A673 (cell line): Measurements from ENCODE around the gene NSL1. TPM values are rescaled to one million over a fixed set of nuclear protein-coding genes. Genes with fewer than 3 reads are reported as not detected.

Experiments
- BruUV-seq: library from RNA; stranded (reverse); fragments of 400-500 nt; replicated peaks from 2 replicates; lab custom pipeline; 2021; lab: Mats Ljungman, UMichigan
- CTCF ChIA-PET: fragments of 300-600 bp; sonication (Branson Sonifier 250); formaldehyde crosslinking; loops from one replicate; lab custom pipeline; 2022; ENCODE audit warnings: antibody characterized with exemption; lab: Charles Lee
- POLR2A ChIA-PET: fragments of 300-600 bp; sonication (Branson Sonifier 250); formaldehyde crosslinking; loops from one replicate; lab custom pipeline; 2022; ENCODE audit warnings: antibody characterized with exemption; ENCODE audit not compliant: low non-redundant PET; lab: Charles Lee
- DNase-seq: peaks from one replicate; pipeline ENCODE4 v3.0.0-alpha.2; 2015; ENCODE audit warnings: low spot score
- H3K27ac ChIP-seq: fragments of 200-600 bp; sonication (generic); 2 replicates; pipeline ENCODE4 v1.5.1; 2016; ENCODE audit warnings: mixed run types, low read depth, mild to moderate bottlenecking, mixed read lengths, antibody characterized with exemption, low read length; ENCODE audit not compliant: poor library complexity, severe bottlenecking
- H3K27me3 ChIP-seq: fragments of 200-600 bp; sonication (generic); replicated peaks from 2 replicates; pipeline ENCODE4 v1.6.1; 2017; ENCODE audit warnings: mixed run types, low read depth, mild to moderate bottlenecking, mixed read lengths, antibody characterized with exemption, low read length; ENCODE audit not compliant: insufficient read depth, poor library complexity
- H3K36me3 ChIP-seq: fragments of 200-600 bp; sonication (generic); 2 replicates; pipeline ENCODE4 v1.6.1; 2016; ENCODE audit warnings: mixed run types, mild to moderate bottlenecking, mixed read lengths, antibody characterized with exemption, low read length; ENCODE audit not compliant: insufficient read depth, poor library complexity, severe bottlenecking
- H3K4me1 ChIP-seq: fragments of 200-600 bp; sonication (generic); 2 replicates; pipeline ENCODE4 v1.6.1; 2017; ENCODE audit warnings: mixed run types, mild to moderate bottlenecking, mixed read lengths, antibody characterized with exemption, low read length; ENCODE audit not compliant: insufficient read depth, poor library complexity, severe bottlenecking
- H3K4me3 ChIP-seq: fragments of 200-600 bp; sonication (generic); 2 replicates; pipeline ENCODE4 v1.5.1; 2016; ENCODE audit warnings: low read depth, mixed run types, mild to moderate bottlenecking, mixed read lengths, low read length; ENCODE audit not compliant: poor library complexity, severe bottlenecking
- H3K9me3 ChIP-seq: fragments of 200-600 bp; sonication (generic); 2 replicates; pipeline ENCODE4 v1.6.1; 2016; ENCODE audit warnings: mixed run types, low read depth, mild to moderate bottlenecking, mixed read lengths, antibody characterized with exemption, low read length; ENCODE audit not compliant: poor library complexity, severe bottlenecking
- CTCF ChIP-seq: fragments of 300-800, 200-600 bp; sonication (generic); conservative IDR thresholded peaks from 2 replicates; pipeline ENCODE4 v1.5.1; 2017; ENCODE audit warnings: low read depth, mild to moderate bottlenecking, antibody characterized with exemption, low read length, moderate library complexity, mixed read lengths
- EZH2 ChIP-seq: fragments of 200-600 bp; sonication (generic); IDR thresholded peaks from 2 replicates; pipeline ENCODE4 v1.6.1; 2017; ENCODE audit warnings: borderline replicate concordance, low read depth, mild to moderate bottlenecking, mixed read lengths, antibody characterized with exemption, low read length; ENCODE audit not compliant: poor library complexity, severe bottlenecking
- intact Hi-C: fragments of 100-400 bp; cut with micrococcal nuclease; formaldehyde crosslinking; loops from one replicate; pipeline ENCODE4 v1.10.0; 2022; ENCODE audit not compliant: unreplicated experiment
- total RNA-seq: library from RNA; stranded (reverse); gene quantifications from 2 replicates; pipeline ENCODE4 v1.2.3, GENCODE V29; 2021

Gene NSL1
- total RNA-seq, 1 experiment from 2014 or later = 48.5 TPM

GRCh38 chr1:212743901-212744475 is 47.6 kb downstream of the NSL1 start:
- no peaks in the 10 kb centered on the region for H3K9me3 ChIP-seq
- no peaks in the 10 kb centered on the region for H3K36me3 ChIP-seq
- H3K27me3 ChIP-seq = no peaks in the 10 kb centered on the region
- intact Hi-C loops = no loop called here
- TF ChIP-seq EZH2 = no peak
- TF ChIP-seq CTCF = no peak
- DNase-seq = no peak
- no peaks in the 10 kb centered on the region for H3K4me1 ChIP-seq
- BruUV-seq = no TSS peak
- ChIA-PET POLR2A (no interaction called here), CTCF (interaction anchor here (0.6 kb wide), 1 partner anchor 33 kb away, joined by 6 read pairs; no protein-coding TSS in a partner anchor)
- H3K4me3 ChIP-seq = no peak overlapping the region
- no peak overlapping the region for H3K27ac ChIP-seq

DNA sequence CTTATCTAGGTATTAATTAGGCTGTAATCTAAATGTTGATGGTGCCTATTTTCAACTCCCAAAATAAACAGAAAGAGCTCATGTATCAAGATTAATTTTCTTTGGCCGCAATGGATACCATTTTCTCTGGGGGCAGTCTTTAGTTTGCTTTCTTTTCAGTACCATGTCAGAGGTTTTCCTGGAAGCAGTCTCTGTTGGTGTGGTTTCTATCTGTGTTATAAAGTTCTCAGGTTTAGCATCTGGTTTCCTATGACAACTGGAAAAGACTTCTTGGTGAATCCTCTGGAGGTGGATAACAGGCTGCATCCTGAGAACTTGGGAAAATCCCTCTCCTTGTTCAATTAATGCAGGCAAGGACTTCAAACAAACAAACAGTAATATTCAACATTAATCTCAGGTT is 53.2 kb downstream of the NSL1 start:
- intact Hi-C loops = no loop called here
- TF ChIP-seq EZH2 = no peak
- no peak for TF ChIP-seq CTCF
- no peak for DNase-seq
- POLR2A ChIA-PET = no interaction called here
- Histone ChIP-seq H3K27me3 (no peaks in the 10 kb centered on the region), H3K27ac (no peak overlapping the region), H3K4me1 (peaks cover 10% of the 10 kb centered on the region), H3K36me3 (no peaks in the 10 kb centered on the region), H3K4me3 (no peak overlapping the region), H3K9me3 (no peaks in the 10 kb centered on the region)
- BruUV-seq = no TSS peak
- CTCF ChIA-PET = no interaction called here

GRCh38 chr1:212737559-212737958 is 54.0 kb downstream of the NSL1 start:
- BruUV-seq = no TSS peak
- Histone ChIP-seq H3K36me3 (no peaks in the 10 kb centered on the region), H3K4me1 (peaks cover 10% of the 10 kb centered on the region), H3K27ac (no peak overlapping the region), H3K4me3 (no peak overlapping the region), H3K9me3 (no peaks in the 10 kb centered on the region), H3K27me3 (no peaks in the 10 kb centered on the region)
- no peak for TF ChIP-seq EZH2
- no peak for TF ChIP-seq CTCF
- POLR2A ChIA-PET = no interaction called here
- CTCF ChIA-PET = no interaction called here
- intact Hi-C loops = no loop called here
- DNase-seq = no peak
